Astrocyte of the spinal cord (primary cell): ENCODE measurements around the gene APBA2.

Experiments
- DNase-seq: peaks from one replicate; pipeline ENCODE4 v3.0.0; 2011; ENCODE audit warnings: low read depth, low spot score
- H3K4me3 ChIP-seq: 2 replicates; pipeline ENCODE4 v1.5.1; 2011; ENCODE audit warnings: low read depth, mild to moderate bottlenecking, low read length, moderate library complexity
- in situ Hi-C: cut with HindIII; loops from 2 replicates; pipeline ENCODE4 v1.10.0; 2017; ENCODE audit warnings: low sequenced_read_pairs
- TF ChIP-seq, protein P1 (sequence below): IDR thresholded peaks from 2 replicates; pipeline ENCODE4 v1.5.1; 2012; ENCODE audit warnings: low read depth, mild to moderate bottlenecking, low read length, inconsistent platforms

The APBA2 gene

GRCh38 chr15:28948036-28948435, 62.3 kb downstream of the APBA2 start:
- TF ChIP-seq, protein P1, sequence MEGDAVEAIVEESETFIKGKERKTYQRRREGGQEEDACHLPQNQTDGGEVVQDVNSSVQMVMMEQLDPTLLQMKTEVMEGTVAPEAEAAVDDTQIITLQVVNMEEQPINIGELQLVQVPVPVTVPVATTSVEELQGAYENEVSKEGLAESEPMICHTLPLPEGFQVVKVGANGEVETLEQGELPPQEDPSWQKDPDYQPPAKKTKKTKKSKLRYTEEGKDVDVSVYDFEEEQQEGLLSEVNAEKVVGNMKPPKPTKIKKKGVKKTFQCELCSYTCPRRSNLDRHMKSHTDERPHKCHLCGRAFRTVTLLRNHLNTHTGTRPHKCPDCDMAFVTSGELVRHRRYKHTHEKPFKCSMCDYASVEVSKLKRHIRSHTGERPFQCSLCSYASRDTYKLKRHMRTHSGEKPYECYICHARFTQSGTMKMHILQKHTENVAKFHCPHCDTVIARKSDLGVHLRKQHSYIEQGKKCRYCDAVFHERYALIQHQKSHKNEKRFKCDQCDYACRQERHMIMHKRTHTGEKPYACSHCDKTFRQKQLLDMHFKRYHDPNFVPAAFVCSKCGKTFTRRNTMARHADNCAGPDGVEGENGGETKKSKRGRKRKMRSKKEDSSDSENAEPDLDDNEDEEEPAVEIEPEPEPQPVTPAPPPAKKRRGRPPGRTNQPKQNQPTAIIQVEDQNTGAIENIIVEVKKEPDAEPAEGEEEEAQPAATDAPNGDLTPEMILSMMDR, result no peak
- H3K4me3 ChIP-seq, result no peak overlapping the region

DNA sequence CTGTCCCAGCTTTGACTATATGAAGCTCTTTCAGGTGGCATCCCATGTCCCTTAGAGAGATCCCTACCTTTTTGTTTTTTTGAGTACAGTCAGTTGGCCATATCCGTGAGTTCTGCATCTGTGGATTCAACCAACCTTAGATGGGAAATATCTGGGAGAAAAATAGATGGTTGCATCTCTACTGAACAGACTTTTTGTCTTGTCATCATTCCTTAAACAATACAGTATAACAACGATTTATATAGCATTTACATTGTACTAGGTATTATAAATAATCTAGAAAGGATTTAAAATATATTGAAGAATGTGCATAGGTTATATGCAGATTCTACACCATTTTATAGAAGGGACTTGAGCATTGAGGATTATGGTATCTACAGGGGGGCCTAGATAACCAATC, 65.1 kb downstream of the APBA2 start:
- in situ Hi-C loops, result no loop called here
- no peak overlapping the region for H3K4me3 ChIP-seq
- TF ChIP-seq, protein P1, result no peak
- no peak for DNase-seq

More at GRCh38 chr15:28948036-28948435, 62.3 kb downstream of the APBA2 start:
- in situ Hi-C loops, result no loop called here
- no peak for DNase-seq

GRCh38 chr15:28952666-28953491, 67.1 kb downstream of the APBA2 start:
- H3K4me3 ChIP-seq, result no peak overlapping the region
- in situ Hi-C loops, result no loop called here
- no peak for DNase-seq
- TF ChIP-seq, protein P1, result no peak

GRCh38 chr15:28953573-28954195, 67.9 kb downstream of the APBA2 start:
- H3K4me3 ChIP-seq, result no peak overlapping the region
- in situ Hi-C loops, result no loop called here
- no peak for DNase-seq
- TF ChIP-seq, protein P1, result no peak

DNA sequence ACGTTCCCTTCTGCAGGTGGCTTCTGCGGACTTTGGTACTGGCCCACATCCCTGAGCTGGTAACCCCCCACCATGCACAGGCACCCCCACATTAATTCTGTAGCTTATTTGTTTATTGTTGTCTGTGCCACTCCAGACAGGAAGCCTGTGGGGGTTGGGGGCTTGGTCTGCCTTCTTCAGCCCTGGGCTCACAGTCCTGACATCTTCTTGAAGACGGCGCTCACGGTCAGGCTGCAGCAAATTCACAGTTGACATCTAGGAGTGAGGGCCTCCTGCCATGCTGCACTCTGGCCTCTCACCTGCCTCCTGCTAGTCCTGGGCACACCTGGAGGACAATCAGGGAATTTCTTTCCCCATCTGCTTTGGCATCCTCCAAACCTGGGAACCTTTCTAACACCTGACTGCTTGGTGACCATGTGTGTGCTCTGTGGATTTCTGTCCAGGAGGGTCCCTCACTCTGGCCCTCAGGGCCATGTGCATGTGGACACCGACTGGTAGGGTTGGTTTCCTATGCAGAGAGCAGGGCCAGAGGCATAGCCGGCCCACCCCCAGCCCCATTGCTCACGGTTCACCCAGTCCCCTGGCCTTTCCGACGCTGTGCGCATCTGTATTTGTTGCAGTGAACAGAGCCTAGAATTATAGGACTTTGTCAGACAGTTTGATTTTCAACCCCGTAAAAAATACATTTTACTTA, 68.8 kb downstream of the APBA2 start:
- no peak overlapping the region for H3K4me3 ChIP-seq
- TF ChIP-seq, protein P1, result no peak
- in situ Hi-C loops, result no loop called here
- no peak for DNase-seq

DNA sequence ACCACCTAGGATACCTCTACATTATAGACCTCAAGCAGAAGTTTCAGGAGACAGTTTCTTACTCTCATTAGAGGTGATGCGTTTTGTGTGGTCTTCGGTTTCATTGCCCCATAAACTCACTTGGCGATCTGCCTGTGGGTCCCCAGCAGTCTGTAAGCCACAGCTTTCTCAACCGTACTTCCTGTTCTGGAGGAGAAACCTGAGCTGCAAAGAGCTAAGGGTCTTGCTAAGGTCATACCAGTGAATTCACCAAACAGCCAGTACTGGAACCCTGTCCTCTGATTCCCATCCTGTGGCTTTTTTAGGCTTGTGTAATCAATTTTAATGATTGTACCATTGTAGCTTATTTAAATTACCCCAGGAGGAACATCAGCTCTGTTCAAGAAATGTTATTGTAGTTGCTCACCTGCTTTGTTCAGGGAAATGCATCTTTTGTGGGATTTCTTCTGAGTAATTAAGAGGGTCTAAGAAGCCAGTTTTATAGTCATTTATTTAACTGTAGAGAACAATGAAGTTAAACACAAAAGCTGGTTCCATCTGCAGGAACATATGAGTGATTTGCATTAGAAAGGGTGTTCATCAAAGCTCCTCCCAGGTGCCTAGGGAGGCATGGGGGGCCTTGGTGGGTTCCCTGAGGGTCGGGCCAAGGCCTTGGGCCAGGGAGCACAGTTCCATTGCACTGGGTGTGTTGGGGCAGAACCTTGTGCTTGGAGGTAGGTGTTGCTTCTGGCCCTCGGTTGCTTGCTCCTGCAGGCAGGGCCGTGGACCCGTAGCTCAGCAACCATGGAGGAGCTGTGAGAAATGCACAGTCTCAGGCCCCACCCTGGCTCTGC, 69.6 kb downstream of the APBA2 start:
- DNase-seq, result peak; percentile 86
- H3K4me3 ChIP-seq, result no peak overlapping the region
- in situ Hi-C loops, result no loop called here
- TF ChIP-seq, protein P1, result no peak
